Stimulated activated CD8-positive, alpha-beta memory T cell treated with anti-CD3 and anti-CD28 coated beads, Interleukin-12 subunit alpha, Interleukin-12 subunit beta, amount 100 ng/mL, for 4 hours (primary cell): Measurements from ENCODE around the gene HES4.
"Not testable (repeated sequence)": the region's sequence is repeated elsewhere in the genome, so short reads cannot be mapped to it uniquely, and the experiment has no call there.

Experiments used
- DNase-seq: peaks from one replicate; pipeline ENCODE4 v3.0.0-alpha.2; 2020; ENCODE audit warnings: low read depth

The HES4 gene

GRCh38 chr1:1017397-1018320 is 17.8 kb upstream of the HES4 start:
- not testable (repeated sequence) for DNase-seq

DNA sequence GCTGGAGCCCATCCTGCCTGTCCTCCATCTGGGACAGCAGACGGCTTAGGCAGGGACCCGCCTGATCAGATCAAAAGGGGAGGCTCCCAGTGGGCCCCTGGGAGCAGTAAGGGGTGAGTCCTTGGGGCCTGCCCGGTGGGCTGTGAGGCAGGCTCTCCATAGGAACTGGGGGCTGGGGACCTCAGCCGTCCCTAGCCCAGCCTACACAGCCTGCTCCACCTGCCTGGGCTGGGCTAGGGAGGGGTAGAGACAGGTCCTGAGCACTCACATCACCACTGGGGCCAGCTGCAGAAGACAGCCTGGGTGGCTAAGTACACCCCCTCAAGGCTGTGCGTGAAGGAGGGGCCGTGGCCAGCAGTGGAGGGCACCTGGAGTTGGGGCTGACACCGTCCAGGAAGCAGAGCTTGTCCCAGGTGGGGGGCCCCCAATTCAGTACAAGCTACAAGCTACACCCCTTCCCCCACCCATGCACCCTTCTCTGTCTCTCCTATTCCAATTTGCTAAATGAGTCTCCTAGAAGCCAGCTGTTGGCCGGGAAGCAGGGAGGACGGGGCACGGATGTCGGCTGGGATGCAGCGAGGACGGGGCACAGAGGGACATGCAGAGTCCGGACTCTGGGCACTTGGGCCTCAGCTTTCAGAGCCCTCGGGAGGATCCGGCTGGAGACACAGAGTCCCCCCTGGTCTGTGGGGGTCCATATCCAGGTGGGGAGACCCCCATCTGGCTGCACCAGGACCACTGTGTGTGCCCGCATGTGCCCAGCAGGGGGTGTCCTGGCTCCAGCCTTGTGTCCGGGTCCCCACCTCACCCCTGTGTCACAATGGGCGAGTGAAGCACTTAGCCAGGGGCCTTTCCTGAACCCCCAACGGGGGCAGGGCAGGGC is 15.1 kb upstream of the HES4 start:
- DNase-seq: no peak

DNA sequence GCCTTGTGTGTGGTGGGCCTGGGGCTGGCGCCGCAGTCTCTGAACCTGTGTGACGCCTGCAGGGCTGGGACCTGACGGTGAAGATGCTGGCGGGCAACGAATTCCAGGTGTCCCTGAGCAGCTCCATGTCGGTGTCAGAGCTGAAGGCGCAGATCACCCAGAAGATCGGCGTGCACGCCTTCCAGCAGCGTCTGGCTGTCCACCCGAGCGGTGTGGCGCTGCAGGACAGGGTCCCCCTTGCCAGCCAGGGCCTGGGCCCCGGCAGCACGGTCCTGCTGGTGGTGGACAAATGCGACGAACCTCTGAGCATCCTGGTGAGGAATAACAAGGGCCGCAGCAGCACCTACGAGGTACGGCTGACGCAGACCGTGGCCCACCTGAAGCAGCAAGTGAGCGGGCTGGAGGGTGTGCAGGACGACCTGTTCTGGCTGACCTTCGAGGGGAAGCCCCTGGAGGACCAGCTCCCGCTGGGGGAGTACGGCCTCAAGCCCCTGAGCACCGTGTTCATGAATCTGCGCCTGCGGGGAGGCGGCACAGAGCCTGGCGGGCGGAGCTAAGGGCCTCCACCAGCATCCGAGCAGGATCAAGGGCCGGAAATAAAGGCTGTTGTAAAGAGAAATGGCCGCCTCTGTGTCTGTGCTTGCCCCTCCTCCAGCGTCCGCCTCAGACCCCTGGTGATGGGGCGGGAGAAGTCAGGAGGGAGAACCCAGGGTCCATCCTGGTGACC is 14.2 kb upstream of the HES4 start:
- no peak for DNase-seq

DNA sequence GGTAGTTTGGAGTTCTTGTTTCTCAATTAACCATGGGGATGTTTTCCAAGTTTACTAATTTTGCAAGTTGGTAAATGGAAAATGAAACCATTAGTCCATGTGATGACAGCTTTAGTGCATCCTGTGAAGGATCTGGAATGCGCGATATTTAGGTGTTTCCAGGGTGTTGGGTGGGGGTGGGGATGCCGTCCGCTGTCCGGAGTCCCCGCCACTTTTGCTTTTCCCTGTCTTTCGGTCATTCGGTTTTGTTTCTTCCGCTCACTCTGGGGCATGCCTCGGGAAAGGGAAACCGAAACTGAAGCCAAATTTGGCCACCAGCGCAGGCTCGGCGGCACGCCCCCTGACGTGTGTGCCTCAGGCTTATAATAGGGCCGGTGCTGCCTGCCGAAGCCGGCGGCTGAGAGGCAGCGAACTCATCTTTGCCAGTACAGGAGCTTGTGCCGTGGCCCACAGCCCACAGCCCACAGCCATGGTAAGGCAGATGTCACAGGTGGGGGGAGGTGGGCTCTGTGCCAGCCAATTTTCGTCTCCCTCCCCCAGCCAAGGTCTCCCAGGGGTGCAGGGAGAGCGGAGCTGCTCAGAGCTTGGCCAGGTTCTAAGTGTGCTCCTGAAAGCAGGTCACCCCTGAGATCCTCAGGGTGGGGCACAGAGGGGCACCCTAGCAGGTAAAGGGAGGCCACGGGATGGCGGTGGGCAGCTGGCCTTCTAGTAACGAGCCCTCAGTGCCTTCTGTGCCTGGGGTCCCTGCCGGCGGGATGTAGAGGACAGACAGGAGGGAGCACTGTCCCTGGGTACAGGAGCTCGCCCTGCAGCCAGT is 13.4 kb upstream of the HES4 start, which contains the start of gene ISG15:
Gene ISG15 (plus strand): TSS at position 393 of the 817 bp plus-strand sequence. CDS start 77 bp downstream, at position 470.
- DNase-seq: peak; percentile 83

GRCh38 chr1:1012736-1013104 is 12.8 kb upstream of the HES4 start:
- DNase-seq: not testable (repeated sequence)

DNA sequence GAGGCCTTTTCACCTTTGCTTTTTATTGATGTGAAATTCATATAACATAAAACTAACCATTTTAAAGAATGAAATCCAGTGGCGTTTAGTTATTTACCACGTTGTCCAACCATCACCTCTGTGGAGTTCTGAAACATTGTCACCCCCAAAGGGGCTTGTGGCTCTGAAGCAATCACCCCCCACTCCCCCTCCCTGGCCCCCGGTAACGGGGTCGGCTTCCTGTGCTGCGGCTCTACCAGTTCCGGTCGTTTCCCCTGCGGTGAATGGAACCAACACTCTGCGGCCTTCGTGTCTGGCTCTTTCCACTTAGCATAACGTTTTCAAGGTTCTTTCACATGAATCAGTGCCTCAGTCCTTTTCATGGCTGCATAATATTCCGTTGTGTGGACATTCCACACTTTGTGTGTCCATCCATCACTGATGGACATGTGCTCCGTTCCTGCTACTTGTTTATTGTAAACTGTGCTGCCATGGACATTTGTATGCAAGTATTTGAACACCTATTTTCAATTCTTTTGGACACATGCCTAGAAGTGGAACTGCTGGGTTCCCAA is 11.6 kb upstream of the HES4 start:
- DNase-seq: no peak

GRCh38 chr1:1010131-1010530 is 10.2 kb upstream of the HES4 start:
- not testable (repeated sequence) for DNase-seq

DNA sequence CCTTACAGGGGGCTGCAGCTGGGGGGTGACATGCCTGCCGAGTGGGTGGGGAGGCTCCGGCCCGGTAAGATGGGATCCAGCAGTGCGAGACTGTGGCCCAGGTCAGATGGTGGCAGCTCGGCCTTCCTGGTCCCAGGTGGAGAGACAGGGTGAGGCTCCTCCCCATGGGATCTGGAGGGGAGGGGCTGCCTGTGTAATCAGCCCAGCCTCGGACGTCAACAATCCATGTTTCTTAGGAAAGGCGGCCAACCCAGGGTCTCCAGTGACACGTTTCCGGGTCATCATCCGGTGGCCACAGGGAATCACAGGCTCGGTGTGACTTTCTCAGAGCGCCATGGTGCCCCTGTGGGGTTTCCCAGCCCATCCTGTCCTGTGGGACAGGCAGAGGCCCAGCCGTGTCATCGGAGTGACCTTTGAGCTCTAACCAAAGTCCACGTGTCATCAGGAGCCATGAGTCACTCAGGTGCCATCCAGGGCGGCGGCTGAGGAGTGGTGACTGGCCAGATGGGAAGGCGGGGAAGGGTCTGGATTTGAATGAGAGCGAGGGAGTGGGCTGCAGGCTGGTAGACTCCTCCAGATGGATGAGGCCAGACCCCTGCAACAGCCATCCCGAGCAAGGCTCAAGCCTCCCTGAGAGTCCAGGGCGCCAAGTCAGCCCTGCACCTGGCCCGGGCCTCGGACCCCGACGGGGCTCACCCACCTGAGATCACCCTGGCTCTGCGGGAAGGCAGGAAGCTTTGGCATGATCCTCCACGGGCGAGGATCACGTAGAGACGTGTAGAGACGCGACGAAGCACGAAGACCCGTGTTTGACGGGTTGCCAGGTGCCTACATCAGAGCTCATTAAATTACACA is 6.6 kb upstream of the HES4 start:
- no peak for DNase-seq

GRCh38 chr1:1005774-1006304 is 5.9 kb upstream of the HES4 start:
- no peak for DNase-seq

GRCh38 chr1:1004780-1005697 is 5.1 kb upstream of the HES4 start:
- no peak for DNase-seq

DNA sequence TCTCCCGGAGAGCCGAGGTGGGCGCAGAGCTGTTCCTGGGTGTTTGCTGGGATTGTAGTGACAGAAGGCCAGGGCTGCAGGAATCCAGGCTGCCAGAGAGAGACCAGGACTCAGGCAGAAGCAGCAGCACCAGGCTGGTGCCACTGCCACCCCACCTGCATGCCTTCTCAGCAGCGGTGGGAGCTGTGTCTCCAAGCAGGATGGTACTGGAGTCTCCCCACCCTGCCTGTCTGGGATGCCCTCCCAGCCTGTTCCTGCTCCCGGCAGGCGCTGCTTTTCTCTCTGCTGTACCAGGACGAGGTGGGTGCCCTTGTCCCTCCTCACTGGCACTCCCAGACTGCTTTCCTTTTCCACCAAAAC is 4.5 kb upstream of the HES4 start:
- no peak for DNase-seq

DNA sequence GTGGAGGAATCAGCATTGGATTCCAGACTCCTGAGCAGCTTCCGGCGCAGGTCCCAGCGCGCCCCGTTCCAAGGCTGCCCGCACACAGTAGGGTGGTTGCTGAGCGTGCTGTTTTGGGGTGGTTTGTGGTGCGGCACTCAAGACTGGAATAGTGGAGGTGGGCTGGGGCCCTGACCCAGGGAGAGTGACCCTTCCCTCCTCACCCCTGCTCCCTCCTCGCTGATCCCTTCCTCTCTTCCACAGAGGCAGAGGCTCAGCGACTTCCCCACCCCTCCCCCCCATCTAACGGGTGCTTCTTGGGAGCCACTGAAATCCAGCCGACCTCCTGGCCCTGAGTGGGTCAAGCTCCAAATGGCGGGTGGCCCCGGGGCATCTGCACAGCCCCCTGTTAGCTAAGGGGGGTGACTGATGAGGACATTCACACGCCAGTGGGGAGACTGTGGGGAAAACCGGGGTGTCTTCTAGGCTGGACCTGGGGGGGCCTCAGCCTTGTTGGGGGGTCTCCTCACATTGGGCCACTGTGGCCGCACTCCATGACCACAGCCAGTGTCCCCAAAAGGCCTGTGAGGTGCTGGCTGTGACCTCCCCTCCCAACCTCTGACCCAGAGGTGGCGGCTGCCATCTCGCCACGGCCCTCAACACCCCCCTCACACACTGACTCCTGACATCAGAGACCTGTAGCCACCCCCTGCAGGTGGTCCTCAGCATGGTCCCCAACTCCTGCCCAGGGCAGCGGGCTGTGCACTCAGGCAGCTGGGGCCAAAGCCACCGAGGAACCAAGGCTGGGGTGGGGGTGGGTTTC is 3.9 kb upstream of the HES4 start:
- DNase-seq: no peak

DNA sequence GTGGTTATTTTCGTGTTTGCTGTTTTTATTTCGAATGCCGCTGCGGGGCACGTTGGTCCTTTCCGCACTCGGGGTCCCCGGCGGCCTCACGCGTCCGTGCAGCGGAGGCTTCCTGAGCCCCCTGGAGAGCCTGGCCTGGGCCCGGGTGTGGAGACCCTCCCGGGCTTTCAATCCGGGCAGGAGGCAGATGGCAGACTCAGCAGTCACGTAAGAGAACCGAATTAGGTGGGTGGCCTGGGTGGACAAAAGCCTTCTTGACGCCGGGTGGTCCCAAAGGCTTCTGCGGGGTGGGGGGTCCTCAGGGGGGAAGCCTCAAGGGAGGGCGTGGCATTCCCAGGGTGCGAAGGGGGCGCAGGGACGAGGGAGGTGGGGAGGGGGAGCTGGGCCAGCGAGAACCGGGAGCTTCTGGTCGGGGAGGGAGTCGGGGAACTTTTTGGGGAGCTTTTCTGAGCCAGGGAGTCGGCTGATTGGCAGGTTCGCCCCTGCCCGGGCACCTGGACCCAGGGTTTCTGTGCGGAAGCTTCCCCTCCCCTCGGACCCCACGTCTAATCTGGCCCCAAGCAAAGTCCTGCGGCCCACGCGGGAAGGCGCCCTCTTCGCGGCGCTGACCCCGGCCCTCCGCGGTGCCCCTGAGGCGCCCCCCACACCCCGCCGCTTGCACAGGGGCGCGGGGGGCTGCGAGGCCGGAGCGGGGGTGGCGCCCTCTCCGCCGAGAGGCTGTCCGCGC is 1.3 kb upstream of the HES4 start:
- no peak for DNase-seq

- DNase-seq: peak; percentile 61
Observed at GRCh38 chr1:1000357-1001056, 610 bp upstream of the HES4 start.

DNA sequence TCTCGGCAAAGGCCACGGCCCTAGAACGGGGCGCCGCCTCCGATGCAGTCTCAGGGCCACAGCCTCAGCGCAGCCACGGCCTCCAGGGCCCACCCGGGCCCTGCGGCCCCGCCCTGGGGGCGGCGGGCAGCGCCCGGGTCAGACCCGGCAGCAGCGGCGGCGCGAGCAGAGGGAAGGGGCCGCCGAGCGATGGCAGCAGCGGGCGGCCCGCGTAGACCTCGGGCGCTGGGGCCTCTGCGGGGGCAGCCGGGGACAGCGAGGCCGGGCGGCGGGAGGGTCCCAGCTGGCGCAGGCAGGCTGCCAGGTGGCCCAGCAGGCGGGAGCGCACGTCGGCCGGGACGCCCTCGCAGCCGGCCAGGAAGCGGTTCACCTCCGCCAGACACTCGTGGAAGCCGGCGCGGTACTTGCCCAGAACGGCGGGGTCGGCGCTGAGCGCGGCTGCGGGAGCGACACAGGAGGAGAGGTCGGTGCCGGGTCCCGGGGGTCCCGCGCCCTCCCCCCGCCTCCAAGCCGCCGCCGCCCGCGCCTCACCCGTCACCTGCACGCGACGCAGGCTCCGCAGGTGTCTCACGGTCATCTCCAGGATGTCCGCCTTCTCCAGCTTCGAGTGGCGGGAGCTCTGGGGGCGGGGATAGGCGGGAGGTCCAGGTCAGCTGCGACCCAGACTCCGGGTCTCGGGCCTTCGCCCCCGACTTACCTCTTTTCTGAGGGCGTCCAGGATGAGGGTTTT is 737 bp downstream of the HES4 start:
- DNase-seq: no peak

DNA sequence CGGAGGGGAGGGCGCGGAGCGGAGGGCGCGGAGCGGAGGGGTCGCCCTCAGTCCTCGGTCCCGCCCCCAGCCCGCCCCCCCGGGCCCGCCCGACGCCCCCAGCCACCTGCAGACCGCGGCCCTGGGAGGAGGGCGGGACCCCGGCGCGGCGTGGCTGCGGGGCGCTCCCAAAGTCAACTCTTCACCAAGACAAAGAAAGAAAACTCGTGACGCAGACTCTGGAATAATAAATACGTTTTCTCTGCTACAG is 1.2 kb downstream of the HES4 start:
- DNase-seq: no peak
